AG09309 (cell line): ENCODE data around the gene UMAD1.
"Not testable (repeated sequence)": the region's sequence is repeated elsewhere in the genome, so short reads cannot be mapped to it uniquely, and the experiment has no call there.

ENCODE experiments used
- DNase-seq: peaks from one replicate; pipeline ENCODE4 v3.0.0-alpha.2; 2010; ENCODE audit warnings: low read depth
- H3K4me3 ChIP-seq: 2 replicates; pipeline ENCODE4 v1.5.1; 2011; ENCODE audit warnings: mild to moderate bottlenecking, low read depth, low read length, moderate library complexity; ENCODE audit not compliant: control insufficient read depth
- CTCF ChIP-seq: IDR thresholded peaks from 2 replicates; pipeline ENCODE4 v1.5.1; 2011; ENCODE audit warnings: mild to moderate bottlenecking, low read depth, low read length, inconsistent platforms; ENCODE audit not compliant: insufficient read depth, control insufficient read depth; ENCODE audit errors: missing control alignments

UMAD1 gene

DNA sequence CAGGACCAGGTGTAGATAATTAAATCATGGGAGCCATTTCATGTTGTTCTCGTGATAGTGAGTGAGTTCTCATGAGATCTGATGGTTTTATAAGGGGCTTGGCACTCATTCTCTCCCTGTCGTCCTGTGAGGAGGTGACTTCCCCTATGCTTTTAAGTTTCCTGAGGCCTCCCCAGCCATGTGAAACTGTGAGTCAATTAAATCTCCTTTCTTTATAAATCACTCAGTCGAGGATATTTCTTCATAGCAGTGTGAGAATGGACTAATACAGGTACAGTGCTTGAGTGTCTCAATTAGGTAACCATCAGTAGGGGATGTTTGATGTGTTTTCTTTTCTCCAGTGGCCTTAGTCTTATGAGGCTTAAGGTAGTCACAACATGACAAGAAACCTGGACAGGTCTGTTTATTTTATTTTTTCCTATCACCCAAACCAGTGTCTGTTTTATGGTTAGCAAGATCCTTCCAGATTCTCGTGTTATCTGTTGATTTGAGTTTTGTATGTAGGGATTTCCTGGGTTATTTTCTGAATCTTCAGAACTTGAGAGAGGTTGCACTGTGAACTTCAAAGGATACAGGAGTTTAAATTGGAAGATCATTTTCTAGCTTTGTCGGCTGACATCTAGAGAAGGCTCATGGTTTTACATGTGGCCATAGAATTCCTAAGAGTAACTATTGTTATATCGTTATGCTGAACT is 32.1 kb downstream of the UMAD1 start:
- H3K4me3 ChIP-seq: no peak overlapping the region
- TF ChIP-seq CTCF: no peak
- DNase-seq: no peak

DNA sequence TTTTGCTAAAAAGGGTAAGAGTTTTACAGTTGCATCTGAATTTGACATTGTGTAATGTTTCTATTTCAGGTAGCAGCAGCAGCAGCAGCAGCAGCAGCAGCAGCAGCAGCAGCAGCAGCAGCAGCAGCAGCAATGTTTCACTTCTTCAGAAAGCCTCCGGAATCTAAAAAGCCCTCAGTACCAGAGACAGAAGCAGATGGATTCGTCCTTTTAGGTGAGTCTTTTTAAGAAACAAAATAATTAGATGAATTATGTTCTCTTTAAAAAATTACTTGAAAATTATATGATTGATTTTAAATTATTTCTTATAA is 32.6 kb downstream of the UMAD1 start:
- TF ChIP-seq CTCF: no peak
- no peak for DNase-seq
- H3K4me3 ChIP-seq: no peak overlapping the region

- TF ChIP-seq CTCF: no peak
- H3K4me3 ChIP-seq: no peak overlapping the region
These were observed 35.1 kb downstream of the UMAD1 start for GRCh38 chr7:7675686-7676085.

DNA sequence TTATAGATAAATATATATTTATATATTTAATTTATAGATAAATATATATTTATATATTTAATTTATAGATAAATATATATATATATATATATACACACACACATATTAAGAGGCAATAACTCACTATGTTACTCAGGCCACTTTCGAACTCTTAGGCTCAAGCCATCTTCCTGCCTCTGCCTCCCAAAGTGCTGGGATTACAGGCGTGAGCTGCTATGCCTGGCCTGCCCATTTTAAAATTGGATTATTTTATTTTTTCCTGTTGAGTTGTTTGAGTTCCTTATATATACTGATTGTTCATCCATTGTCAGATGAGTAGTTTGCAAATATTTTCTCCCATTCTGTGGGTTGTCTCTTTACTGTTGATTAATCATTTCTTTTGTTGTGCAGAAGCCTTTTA is 39.1 kb downstream of the UMAD1 start:
- not testable (repeated sequence) for DNase-seq, H3K4me3 ChIP-seq

More at GRCh38 chr7:7675686-7676085, 35.1 kb downstream of the UMAD1 start:
- DNase-seq: no peak

GRCh38 chr7:7681191-7681935 is 40.8 kb downstream of the UMAD1 start:
- no peak overlapping the region for H3K4me3 ChIP-seq
- peak; percentile 34 for DNase-seq
- TF ChIP-seq CTCF: peak; percentile 43

- DNase-seq: no peak
- no peak for TF ChIP-seq CTCF
These were observed 41.4 kb downstream of the UMAD1 start for GRCh38 chr7:7681936-7682329.

GRCh38 chr7:7682861-7683260 is 42.3 kb downstream of the UMAD1 start:
- no peak for DNase-seq
- H3K4me3 ChIP-seq: no peak overlapping the region
- TF ChIP-seq CTCF: no peak

More at GRCh38 chr7:7681936-7682329, 41.4 kb downstream of the UMAD1 start:
- no peak overlapping the region for H3K4me3 ChIP-seq
